ENCODE data around the gene ZBTB46. TPM values are rescaled to one million over a fixed set of nuclear protein-coding genes. Genes with fewer than 3 reads are reported as not detected.

ZBTB46 gene
- polyA plus RNA-seq, 3 donors = 0.07 to 2.3 (median 0.37) TPM

DNA sequence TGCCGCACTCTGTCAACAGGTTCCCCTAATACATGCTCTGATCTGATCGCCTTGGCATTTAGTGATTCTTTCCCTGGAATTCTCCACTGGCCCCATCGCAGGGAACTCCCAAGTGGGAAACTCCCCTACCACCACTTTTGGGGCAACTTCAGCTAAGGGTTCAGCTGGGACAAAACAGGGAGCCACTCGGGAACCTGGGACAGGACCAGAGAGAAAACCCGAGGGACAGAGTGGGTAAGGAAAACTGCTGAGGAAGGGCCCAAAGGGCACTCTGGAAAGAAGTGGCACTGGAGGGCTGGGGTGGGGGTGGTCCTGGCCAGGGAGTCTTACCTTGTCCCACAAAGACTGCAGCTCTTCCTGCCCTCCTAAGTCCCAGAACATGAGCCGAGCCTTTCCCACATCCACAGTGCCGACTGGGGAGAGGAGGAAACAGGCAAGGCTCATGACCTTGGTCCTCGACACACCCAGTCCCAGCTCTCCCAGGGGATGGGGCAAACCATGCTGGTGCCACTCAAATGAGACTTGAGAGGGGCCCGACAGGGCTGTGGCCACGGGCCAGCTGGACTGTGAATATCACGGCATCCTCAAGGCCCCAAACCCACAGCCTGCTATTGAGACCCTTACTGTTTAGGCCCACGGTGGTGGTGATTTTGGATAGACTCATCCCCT, 124.9 kb downstream of the ZBTB46 start:
- H3K27me3 Mint-ChIP-seq (ENCODE audit: low read depth in 3 of 3) = peaks cover 0 to 3% (median 0%) of the 10 kb centered on the region in 3 donors
- Histone ChIP-seq H3K4me2 (replicated peaks; ENCODE audit: extremely low read depth, low read length, poor library complexity, severe bottlenecking) (peak overlapping the region; percentile 97), H3K36me3 (replicated peaks in 1 of 2; ENCODE audit: control insufficient read depth in 1 of 2, insufficient read depth in 2 of 2, low read length in 2 of 2) (peaks cover 37 to 40% of the 10 kb centered on the region in 2 donors), H3K9ac (ENCODE audit: insufficient read depth, low read length, poor library complexity, severe bottlenecking) (no peak overlapping the region), H3K4me3 (replicated peaks in 1 of 3; ENCODE audit: low read depth in 2 of 3, low read length in 3 of 3) (peak overlapping the region in 1 of 3 experiments; percentile 86), H4K20me1 (ENCODE audit: insufficient read depth, low read length) (peaks cover 54% of the 10 kb centered on the region), H3K9me3 (replicated peaks in 1 of 2; ENCODE audit: control insufficient read depth in 1 of 2, insufficient read depth in 1 of 2, low read length in 2 of 2) (no peaks in the 10 kb centered on the region), H3K4me1 (ENCODE audit: control insufficient read depth in 1 of 2, insufficient read depth in 2 of 2, low read length in 2 of 2) (peaks cover 23 to 30% of the 10 kb centered on the region in 2 donors), H3K27me3 (ENCODE audit: control insufficient read depth in 2 of 2, insufficient read depth in 2 of 2, low read length in 2 of 2) (no peaks in the 10 kb centered on the region), H3K27ac (ENCODE audit: low read depth in 1 of 2, low read length in 2 of 2) (peak overlapping the region in 1 of 2 donors; percentile 81), H2AFZ (ENCODE audit: insufficient read depth, low read depth, low read length, poor library complexity, severe bottlenecking) (no peak overlapping the region), H3K79me2 (ENCODE audit: insufficient read depth, low read length) (peaks cover 56% of the 10 kb centered on the region)
- TF ChIP-seq, protein P1, sequence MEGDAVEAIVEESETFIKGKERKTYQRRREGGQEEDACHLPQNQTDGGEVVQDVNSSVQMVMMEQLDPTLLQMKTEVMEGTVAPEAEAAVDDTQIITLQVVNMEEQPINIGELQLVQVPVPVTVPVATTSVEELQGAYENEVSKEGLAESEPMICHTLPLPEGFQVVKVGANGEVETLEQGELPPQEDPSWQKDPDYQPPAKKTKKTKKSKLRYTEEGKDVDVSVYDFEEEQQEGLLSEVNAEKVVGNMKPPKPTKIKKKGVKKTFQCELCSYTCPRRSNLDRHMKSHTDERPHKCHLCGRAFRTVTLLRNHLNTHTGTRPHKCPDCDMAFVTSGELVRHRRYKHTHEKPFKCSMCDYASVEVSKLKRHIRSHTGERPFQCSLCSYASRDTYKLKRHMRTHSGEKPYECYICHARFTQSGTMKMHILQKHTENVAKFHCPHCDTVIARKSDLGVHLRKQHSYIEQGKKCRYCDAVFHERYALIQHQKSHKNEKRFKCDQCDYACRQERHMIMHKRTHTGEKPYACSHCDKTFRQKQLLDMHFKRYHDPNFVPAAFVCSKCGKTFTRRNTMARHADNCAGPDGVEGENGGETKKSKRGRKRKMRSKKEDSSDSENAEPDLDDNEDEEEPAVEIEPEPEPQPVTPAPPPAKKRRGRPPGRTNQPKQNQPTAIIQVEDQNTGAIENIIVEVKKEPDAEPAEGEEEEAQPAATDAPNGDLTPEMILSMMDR (IDR thresholded peaks at IDR 0.05) = no peak
- peak in 1 of 3 donors; percentile 3 for DNase-seq
- H3K4me3 Mint-ChIP-seq = peak overlapping the region; percentile 82 to 88
- peaks cover 33% of the 10 kb centered on the region for H3K4me1 Mint-ChIP-seq
- WGBS (ENCODE audit: insufficient coverage) = 91% methylated on average over 5 of the region's 12 CpGs
- peaks cover 37 to 52% of the 10 kb centered on the region in 2 donors for H3K36me3 Mint-ChIP-seq
- intact Hi-C loops (cut with micrococcal nuclease) = loop anchor here (2.0 to 5.0 kb wide), 3 partner anchors 19 to 251 kb away; partner anchors contain the start of genes RTEL1 (in 1 of the 2) and UCKL1 (in 1 of the 2)
- no peaks in the 10 kb centered on the region for H3K9me3 Mint-ChIP-seq
- peak overlapping the region in 4 of 7 donors; percentile 80 to 89 (median 88) for H3K27ac Mint-ChIP-seq

DNA sequence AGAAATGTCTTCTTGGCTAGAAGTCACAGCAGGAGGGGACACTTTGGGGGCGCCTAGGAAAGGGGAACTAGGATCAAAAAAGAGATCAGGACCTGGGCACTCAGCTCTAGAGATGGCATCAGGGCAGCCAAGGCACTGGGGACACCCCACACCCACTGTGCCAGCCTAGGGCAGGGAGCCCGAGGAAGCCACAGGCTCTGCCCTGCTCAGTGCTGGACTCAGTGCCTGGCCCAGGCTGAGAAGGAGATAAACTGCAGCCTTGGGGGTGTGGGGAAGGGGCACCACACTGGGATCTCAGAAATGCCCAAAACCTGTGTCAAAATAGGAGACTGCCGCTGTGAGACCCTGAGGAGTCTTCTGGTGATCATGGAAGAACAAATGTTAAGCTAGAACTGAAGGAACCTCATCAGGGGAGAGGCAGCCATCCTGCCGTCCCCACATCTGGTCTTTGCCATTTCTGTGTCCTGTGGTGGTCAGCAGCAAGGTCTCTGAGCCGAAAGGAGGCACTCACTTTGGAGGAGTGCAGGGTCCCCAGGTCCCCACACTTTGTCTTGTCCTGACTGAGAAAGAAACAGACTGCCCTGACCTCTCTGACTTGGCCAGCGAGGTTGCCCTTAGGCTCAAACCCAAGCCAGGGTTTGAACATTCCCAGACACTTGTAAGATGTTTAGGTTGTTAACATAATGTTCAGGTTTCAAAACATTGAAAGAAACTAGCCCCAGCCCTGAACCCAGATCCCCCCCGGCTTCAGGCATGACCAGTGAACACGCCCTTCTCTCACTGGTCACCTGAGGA, 125.6 kb downstream of the ZBTB46 start:
- 90% methylated on average over 7 of the region's 8 CpGs for WGBS (ENCODE audit: insufficient coverage)
- peaks cover 0 to 2% (median 0%) of the 10 kb centered on the region in 3 donors for H3K27me3 Mint-ChIP-seq (ENCODE audit: low read depth in 3 of 3)
- Histone ChIP-seq H2AFZ (ENCODE audit: insufficient read depth, low read depth, low read length, poor library complexity, severe bottlenecking) (no peak overlapping the region), H4K20me1 (ENCODE audit: insufficient read depth, low read length) (peaks cover 52% of the 10 kb centered on the region), H3K4me1 (ENCODE audit: control insufficient read depth in 1 of 2, insufficient read depth in 2 of 2, low read length in 2 of 2) (peaks cover 23 to 30% of the 10 kb centered on the region in 2 donors), H3K79me2 (ENCODE audit: insufficient read depth, low read length) (peaks cover 49% of the 10 kb centered on the region), H3K9me3 (replicated peaks in 1 of 2; ENCODE audit: control insufficient read depth in 1 of 2, insufficient read depth in 1 of 2, low read length in 2 of 2) (no peaks in the 10 kb centered on the region), H3K27me3 (ENCODE audit: control insufficient read depth in 2 of 2, insufficient read depth in 2 of 2, low read length in 2 of 2) (no peaks in the 10 kb centered on the region), H3K4me3 (replicated peaks in 1 of 3; ENCODE audit: low read depth in 2 of 3, low read length in 3 of 3) (no peak overlapping the region), H3K27ac (ENCODE audit: low read depth in 1 of 2, low read length in 2 of 2) (no peak overlapping the region), H3K4me2 (replicated peaks; ENCODE audit: extremely low read depth, low read length, poor library complexity, severe bottlenecking) (no peak overlapping the region), H3K36me3 (replicated peaks in 1 of 2; ENCODE audit: control insufficient read depth in 1 of 2, insufficient read depth in 2 of 2, low read length in 2 of 2) (peaks cover 31 to 33% of the 10 kb centered on the region in 2 donors), H3K9ac (ENCODE audit: insufficient read depth, low read length, poor library complexity, severe bottlenecking) (no peak overlapping the region)
- peaks cover 32 to 47% of the 10 kb centered on the region in 2 donors for H3K36me3 Mint-ChIP-seq
- peak overlapping the region in 6 of 7 donors; percentile 41 to 85 (median 58) for H3K27ac Mint-ChIP-seq
- no peaks in the 10 kb centered on the region for H3K9me3 Mint-ChIP-seq
- DNase-seq = no peak
- H3K4me1 Mint-ChIP-seq = peaks cover 27% of the 10 kb centered on the region
- intact Hi-C loops (cut with micrococcal nuclease) = loop anchor here (2.0 to 5.0 kb wide), 3 partner anchors 19 to 252 kb away; partner anchors contain the start of genes RTEL1 (in 1 of the 2) and UCKL1 (in 1 of the 2)
- TF ChIP-seq, protein P1 (IDR thresholded peaks at IDR 0.05) = no peak
- H3K4me3 Mint-ChIP-seq = no peak overlapping the region
